Fibroblast of villous mesenchyme (primary cell): ENCODE results near the gene CENPC. TPM values are rescaled to one million over a fixed set of nuclear protein-coding genes. Genes with fewer than 3 reads are reported as not detected.

Experiments
- DNase-seq: peaks from one replicate; pipeline ENCODE4 v3.0.0-alpha.2; 2010; ENCODE audit warnings: low read depth
- H3K4me3 ChIP-seq: 2 replicates; pipeline ENCODE4 v1.5.1; 2011; ENCODE audit warnings: low read depth, mild to moderate bottlenecking, low read length
- CTCF ChIP-seq: IDR thresholded peaks from 2 replicates; pipeline ENCODE4 v1.5.1; 2012; ENCODE audit warnings: low read depth, mild to moderate bottlenecking, low read length; ENCODE audit not compliant: insufficient read depth
- total RNA-seq: library from RNA; depleted of rRNA; stranded (reverse); fragments of >200 nt; gene quantifications from 2 replicates; pipeline ENCODE4 v1.2.3, GENCODE V29; 2012

CENPC gene
- total RNA-seq, 1 donor = 18.1 TPM

- H3K4me3 ChIP-seq = no peak overlapping the region
- TF ChIP-seq CTCF = no peak
- no peak for DNase-seq
Measured at GRCh38 chr4:67568820-67569219, 23.5 kb upstream of the CENPC start.

- no peak overlapping the region for H3K4me3 ChIP-seq
- TF ChIP-seq CTCF = no peak
- DNase-seq = no peak
Measured at GRCh38 chr4:67566335-67566734, 21.0 kb upstream of the CENPC start.

GRCh38 chr4:67565284-67565683 is 20.0 kb upstream of the CENPC start:
- TF ChIP-seq CTCF = no peak
- H3K4me3 ChIP-seq = no peak overlapping the region
- DNase-seq = no peak

- no peak for DNase-seq
- no peak for TF ChIP-seq CTCF
- H3K4me3 ChIP-seq = no peak within 1 kb of the TSS
Measured at GRCh38 chr4:67558493-67558892, 13.2 kb upstream of the CENPC start, which contains the start of gene STAP1. Gene STAP1 (plus strand): TSS chr4:67558727. CDS start chr4:67558810, 83 bp downstream.

- no peak for TF ChIP-seq CTCF
- no peak for DNase-seq
- no peak overlapping the region for H3K4me3 ChIP-seq
Measured at GRCh38 chr4:67556436-67556835, 11.1 kb upstream of the CENPC start.

GRCh38 chr4:67555447-67555846 is 10.1 kb upstream of the CENPC start:
- DNase-seq = no peak

More at GRCh38 chr4:67555447-67555846, 10.1 kb upstream of the CENPC start:
- no peak for TF ChIP-seq CTCF
- H3K4me3 ChIP-seq = no peak overlapping the region
